ENCODE results near the gene PRKAG2.

GRCh38 chr7:151541709-151542499 is 335.0 kb downstream of the PRKAG2 start:
- TF ChIP-seq PHF8 (conservative IDR thresholded peaks at IDR 0.05; ENCODE audit: low read depth, low read length) (no peak), CEBPB (IDR thresholded peaks at IDR 0.05; ENCODE audit: low read depth, low read length) (no peak)

Measured in H1 (cell line).